HepG2 (cell line): ENCODE results near the gene SNAI1. TPM values are rescaled to one million over a fixed set of nuclear protein-coding genes. Genes with fewer than 3 reads are reported as not detected.

Experiments used
- ARNT2 ChIP-seq: sonication (generic); formaldehyde crosslinking; IDR thresholded peaks from 2 replicates; pipeline ENCODE4 v1.8.0; 2022; ENCODE audit warnings: mild to moderate bottlenecking, low read depth, missing genetic modification reagents, moderate library complexity
- EED ChIP-seq: sonication (generic); formaldehyde crosslinking; IDR thresholded peaks from 2 replicates; pipeline ENCODE4 v1.5.0; 2020; ENCODE audit warnings: mild to moderate bottlenecking, missing genetic modification reagents
- ELF1 ChIP-seq: sonication (generic); formaldehyde crosslinking; IDR thresholded peaks from 2 replicates; pipeline ENCODE4 v1.4.0; 2020; ENCODE audit warnings: missing genetic modification reagents
- FOXM1 ChIP-seq: sonication (generic); formaldehyde crosslinking; IDR thresholded peaks from 2 replicates; pipeline ENCODE4 v1.5.0; 2020; ENCODE audit warnings: missing genetic modification reagents
- MIER2 ChIP-seq: IDR thresholded peaks from 2 replicates; pipeline ENCODE4 v1.6.1; 2016; ENCODE audit warnings: missing biosample characterization, missing genetic modification reagents
- PBX3 ChIP-seq: sonication (generic); formaldehyde crosslinking; IDR thresholded peaks from 2 replicates; pipeline ENCODE4 v1.8.1; 2023; ENCODE audit warnings: missing genetic modification reagents, inconsistent platforms, borderline replicate concordance
- PRDM10 ChIP-seq: sonication (generic); formaldehyde crosslinking; IDR thresholded peaks from 2 replicates; pipeline ENCODE4 v1.4.0; 2020; ENCODE audit warnings: low read depth, missing genetic modification reagents
- ZBTB38 ChIP-seq: sonication (generic); formaldehyde crosslinking; IDR thresholded peaks from 2 replicates; pipeline ENCODE4 v1.5.1; 2020; ENCODE audit warnings: mild to moderate bottlenecking, missing genetic modification reagents
- ZNF256 ChIP-seq: sonication (generic); formaldehyde crosslinking; conservative IDR thresholded peaks from 2 replicates; pipeline ENCODE4 v1.4.0; 2020; ENCODE audit warnings: missing genetic modification reagents
- ZNF644 ChIP-seq: IDR thresholded peaks from 2 replicates; pipeline ENCODE4 v1.6.1; 2016; ENCODE audit warnings: low read depth
- ZNF800 ChIP-seq: sonication (generic); formaldehyde crosslinking; IDR thresholded peaks from 2 replicates; pipeline ENCODE4 v1.4.0; 2020; ENCODE audit warnings: missing genetic modification reagents
- polyA plus RNA-seq, 8 experiments: library from polyadenylated mRNA; depleted of rRNA in 3 of 8; stranded (reverse) in 7 of 8; unstranded in 1 of 8; fragments of >200 nt; fragmentation: Illumina TruSeq in 4 of 8; extraction: Trizol in 4 of 8; gene quantifications; 2 replicates each; pipeline versions ENCODE4 v1.2.1 to v1.2.3, GENCODE V29; 2011 to 2016; ENCODE audit warnings: low read depth in 4 of 8, missing spikeins in 1 of 8, mixed read lengths in 1 of 8; ENCODE audit not compliant: insufficient read depth in 1 of 8
- total RNA-seq, 5 experiments: library from RNA; depleted of rRNA; stranded (reverse); fragments of >200 nt; fragmentation: Illumina TruSeq; extraction: Trizol; gene quantifications; 2 replicates each; pipeline ENCODE4 v1.2.3, GENCODE V29; 2016; ENCODE audit warnings: low read depth in 1 of 5
- TF ChIP-seq, protein P1 (sequence below): sonication (generic); formaldehyde crosslinking; IDR thresholded peaks from 2 replicates; pipeline ENCODE4 v1.4.0; 2020; ENCODE audit warnings: missing genetic modification reagents
- TF ChIP-seq, protein P2 (sequence below): sonication (generic); formaldehyde crosslinking; IDR thresholded peaks from 2 replicates; pipeline ENCODE4 v1.4.0; 2020; ENCODE audit warnings: mild to moderate bottlenecking, missing genetic modification reagents

Gene SNAI1
- total and polyA plus RNA-seq, 2 of the 13 experiments (the other 11 are each of a cell fraction or from before 2014, with no cell fraction given): 1.3 to 1.4 TPM

DNA sequence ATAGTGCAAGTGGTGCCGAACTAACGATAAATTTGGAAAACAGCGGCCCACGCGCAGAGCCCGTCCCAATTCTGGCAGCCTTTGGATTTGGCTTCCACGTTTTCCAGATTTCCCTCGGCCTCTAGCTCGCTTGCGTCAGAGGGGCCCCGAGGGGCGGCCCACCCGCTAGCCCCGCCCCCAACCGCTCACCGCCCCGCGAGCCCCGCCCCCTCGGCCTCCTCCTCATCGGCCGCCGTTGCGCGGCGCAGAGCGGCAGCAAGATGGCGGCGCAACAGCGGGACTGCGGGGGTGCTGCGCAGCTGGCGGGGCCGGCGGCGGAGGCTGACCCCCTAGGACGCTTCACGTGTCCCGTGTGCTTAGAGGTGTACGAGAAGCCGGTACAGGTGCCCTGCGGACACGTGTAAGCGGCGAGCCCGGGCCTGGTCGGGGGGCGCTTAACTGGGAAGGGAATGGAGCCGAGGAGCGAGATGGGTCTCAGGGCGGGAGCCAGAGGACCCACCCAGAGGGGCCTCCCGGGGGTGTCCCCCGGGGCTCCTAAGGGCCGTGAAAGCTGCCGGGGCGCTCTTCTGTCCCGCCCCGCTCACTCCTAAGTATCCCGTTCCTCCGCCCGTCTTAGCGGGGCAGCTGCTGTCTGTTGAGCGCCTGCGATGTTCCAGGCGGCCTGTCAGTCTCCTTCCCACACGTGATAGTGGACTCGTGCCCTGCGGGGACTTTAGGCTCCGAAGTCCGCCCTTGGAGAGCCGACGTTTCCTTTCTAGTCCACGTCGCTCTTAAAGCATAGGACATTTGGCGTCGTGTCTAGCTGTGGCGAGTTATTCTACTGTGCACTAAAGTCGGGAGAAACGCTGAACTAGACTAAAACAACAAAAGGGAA is 46.4 kb upstream of the SNAI1 start, which contains the start of gene RNF114 (continued):
- TF ChIP-seq ZNF256 (CRISPR knock-in tag): peak; percentile 45; the same call in 1 of the 2 replicates
- peak; percentile 11; the same call in 1 of the 2 replicates for TF ChIP-seq PBX3 (CRISPR knock-in tag)
- TF ChIP-seq, protein P1, sequence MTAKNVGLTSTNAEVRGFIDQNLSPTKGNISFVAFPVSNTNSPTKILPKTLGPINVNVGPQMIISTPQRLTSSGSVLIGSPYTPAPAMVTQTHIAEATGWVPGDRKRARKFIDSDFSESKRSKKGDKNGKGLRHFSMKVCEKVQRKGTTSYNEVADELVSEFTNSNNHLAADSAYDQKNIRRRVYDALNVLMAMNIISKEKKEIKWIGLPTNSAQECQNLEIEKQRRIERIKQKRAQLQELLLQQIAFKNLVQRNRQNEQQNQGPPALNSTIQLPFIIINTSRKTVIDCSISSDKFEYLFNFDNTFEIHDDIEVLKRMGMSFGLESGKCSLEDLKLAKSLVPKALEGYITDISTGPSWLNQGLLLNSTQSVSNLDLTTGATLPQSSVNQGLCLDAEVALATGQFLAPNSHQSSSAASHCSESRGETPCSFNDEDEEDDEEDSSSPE (CRISPR knock-in tag): peak; percentile 59; the same call in 1 of the 2 replicates
- peak; percentile 21; the same call in 1 of the 2 replicates for TF ChIP-seq PRDM10
- peak; percentile 95 for TF ChIP-seq ARNT2 (CRISPR knock-in tag)
- TF ChIP-seq ELF1 (CRISPR knock-in tag): no peak
- no peak for TF ChIP-seq EED (CRISPR knock-in tag)
- TF ChIP-seq FOXM1 (CRISPR knock-in tag): no peak
- peak; percentile 76 for TF ChIP-seq MIER2 (CRISPR knock-in tag)
- TF ChIP-seq, protein P2, sequence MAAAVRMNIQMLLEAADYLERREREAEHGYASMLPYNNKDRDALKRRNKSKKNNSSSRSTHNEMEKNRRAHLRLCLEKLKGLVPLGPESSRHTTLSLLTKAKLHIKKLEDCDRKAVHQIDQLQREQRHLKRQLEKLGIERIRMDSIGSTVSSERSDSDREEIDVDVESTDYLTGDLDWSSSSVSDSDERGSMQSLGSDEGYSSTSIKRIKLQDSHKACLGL (CRISPR knock-in tag): peak; percentile 76; the same call in 1 of the 2 replicates
- TF ChIP-seq ZBTB38 (CRISPR knock-in tag): 0 out of 2 replicates have a peak, but pooled peaks have one; percentile 58
- no peak for TF ChIP-seq ZNF800
- no peak; the same call in 1 of the 2 replicates for TF ChIP-seq ZNF644 (CRISPR knock-in tag)
